Vagina (tissue), 2 donors: Measurements from ENCODE around the gene PCDHA1. TPM values are rescaled to one million over a fixed set of nuclear protein-coding genes. Genes with fewer than 3 reads are reported as not detected.
"Not testable (repeated sequence)": the region's sequence is repeated elsewhere in the genome, so short reads cannot be mapped to it uniquely, and the experiment has no call there.

Source experiments
- DNase-seq, 2 donors: peaks; one replicate each; pipeline ENCODE4 v3.0.0-alpha.2; 2017; ENCODE audit errors: extremely low spot score in 2 of 2
- H3K27ac ChIP-seq: fragments of 200-600 bp; sonication (generic); one replicate; pipeline ENCODE4 v1.5.1; 2019
- H3K27me3 ChIP-seq: fragments of 200-600 bp; sonication (generic); one replicate; pipeline ENCODE4 v1.5.1; 2019
- H3K36me3 ChIP-seq, 2 donors: fragments of 200-600 bp; sonication (generic); one replicate each; pipeline ENCODE4 v1.5.1; 2017 to 2019
- H3K4me1 ChIP-seq: fragments of 200-600 bp; sonication (generic); one replicate; pipeline ENCODE4 v1.5.1; 2019
- H3K4me3 ChIP-seq, 2 donors: fragments of 200-600 bp; sonication (generic); 1 replicate in 1 of 2; 2 replicates in 1 of 2; pipeline ENCODE4 v1.5.1; 2016 to 2019
- H3K9me3 ChIP-seq: fragments of 200-600 bp; sonication (generic); one replicate; pipeline ENCODE4 v1.5.1; 2019
- CTCF ChIP-seq, 3 experiments: fragments of 450-650 bp in 2 of 3; fragments of 200-600 bp in 1 of 3; sonication (generic) in 1 of 3; IDR thresholded peaks; one replicate each; pipeline ENCODE4 v1.5.1; 2017 to 2019; ENCODE audit warnings: antibody characterized with exemption in 3 of 3, mild to moderate bottlenecking in 2 of 3, moderate library complexity in 2 of 3
- POLR2A ChIP-seq, 2 donors: fragments of 450-650 bp; IDR thresholded peaks; one replicate each; pipeline ENCODE4 v1.6.1; 2017; ENCODE audit warnings: antibody characterized with exemption in 2 of 2, mild to moderate bottlenecking in 2 of 2, moderate library complexity in 2 of 2
- POLR2AphosphoS5 ChIP-seq, 2 donors: sonication (generic); formaldehyde crosslinking; IDR thresholded peaks; one replicate each; pipeline ENCODE4 v1.9.0; 2017; ENCODE audit warnings: antibody characterized with exemption in 2 of 2, mild to moderate bottlenecking in 2 of 2, low read depth in 1 of 2; ENCODE audit not compliant: insufficient read depth in 1 of 2
- intact Hi-C: fragments of 100-400 bp; cut with DNase I; formaldehyde crosslinking; loops from one replicate; pipeline ENCODE4 v1.15.1; 2023
- total RNA-seq: library from RNA; depleted of rRNA; stranded (reverse); fragments of >200 nt; gene quantifications from one replicate; pipeline ENCODE4 v1.2.3, GENCODE V29; 2016

The PCDHA1 gene
- total RNA-seq, 1 donor from 2014 or later, result not detected

DNA sequence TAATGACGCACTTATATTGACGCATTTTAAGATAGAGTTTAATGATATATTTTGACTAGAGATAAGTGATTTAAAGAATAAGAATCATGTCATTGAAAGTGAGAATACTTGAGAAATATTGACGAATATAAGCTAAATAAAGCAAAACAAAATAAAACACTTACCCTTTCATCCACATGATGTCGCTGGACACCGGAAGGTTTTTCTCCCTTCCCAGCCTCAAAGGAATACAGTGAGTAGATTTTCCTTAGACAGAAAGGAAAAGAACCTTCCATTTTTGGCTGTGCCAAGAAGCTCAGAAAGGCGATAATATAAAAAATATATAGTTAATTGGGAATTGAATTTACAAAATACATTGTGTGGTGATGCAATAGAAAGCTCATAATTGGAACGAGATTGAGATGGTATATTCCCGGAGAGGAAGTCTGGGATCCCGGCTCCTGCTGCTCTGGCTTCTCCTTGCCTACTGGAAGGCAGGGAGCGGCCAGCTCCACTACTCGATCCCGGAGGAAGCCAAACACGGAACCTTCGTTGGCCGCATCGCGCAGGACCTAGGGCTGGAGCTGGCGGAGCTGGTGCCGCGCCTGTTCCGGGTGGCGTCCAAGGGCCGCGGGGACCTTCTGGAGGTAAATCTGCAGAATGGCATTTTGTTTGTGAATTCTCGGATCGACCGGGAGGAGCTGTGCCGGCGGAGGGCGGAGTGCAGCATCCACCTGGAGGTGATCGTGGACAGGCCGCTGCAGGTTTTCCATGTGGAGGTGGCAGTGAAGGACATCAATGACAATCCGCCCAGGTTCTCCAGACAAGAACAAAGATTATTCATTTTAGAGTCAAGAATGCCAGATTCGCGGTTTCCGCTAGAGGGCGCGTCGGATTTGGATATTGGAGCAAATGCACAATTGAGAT is 35.7 kb downstream of the PCDHA1 start, which contains the start of gene PCDHA5:
PCDHA5 (plus strand) TSS at position 239 of the 906 bp plus-strand sequence.
- Histone ChIP-seq H3K27ac (no peak within 1 kb of the TSS), H3K4me3 (no peak within 1 kb of the TSS), H3K9me3 (peaks cover 3% of the 10 kb centered on the region), H3K4me1 (no peaks in the 10 kb centered on the region), H3K36me3 (no peaks in the 10 kb centered on the region), H3K27me3 (no peaks in the 10 kb centered on the region)
- intact Hi-C loops, result no loop called here
- DNase-seq, result no peak
- no peak for TF ChIP-seq POLR2AphosphoS5 (IDR thresholded peaks at IDR 0.05; ENCODE audit: insufficient read depth in 1 of 2, low read depth in 1 of 2)
- TF ChIP-seq CTCF (IDR thresholded peaks at IDR 0.05), result no peak
- TF ChIP-seq POLR2A (IDR thresholded peaks at IDR 0.05), result no peak

DNA sequence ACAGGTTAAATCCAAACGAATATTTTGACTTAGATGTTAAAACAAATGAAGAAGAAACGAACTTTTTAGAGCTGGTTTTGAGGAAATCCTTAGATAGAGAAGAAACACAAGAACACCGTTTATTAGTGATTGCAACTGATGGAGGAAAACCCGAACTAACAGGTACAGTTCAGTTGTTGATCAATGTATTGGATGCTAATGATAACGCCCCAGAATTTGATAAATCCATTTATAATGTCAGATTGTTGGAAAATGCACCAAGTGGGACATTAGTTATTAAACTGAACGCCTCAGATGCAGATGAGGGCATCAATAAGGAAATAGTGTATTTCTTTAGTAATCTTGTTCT is 36.3 kb downstream of the PCDHA1 start:
- Histone ChIP-seq H3K9me3 (peaks cover 3% of the 10 kb centered on the region), H3K4me1 (no peaks in the 10 kb centered on the region), H3K27me3 (no peaks in the 10 kb centered on the region), H3K36me3 (no peaks in the 10 kb centered on the region), H3K4me3 (no peak overlapping the region), H3K27ac (no peak overlapping the region)
- TF ChIP-seq POLR2AphosphoS5 (IDR thresholded peaks at IDR 0.05; ENCODE audit: insufficient read depth in 1 of 2, low read depth in 1 of 2) (no peak), POLR2A (IDR thresholded peaks at IDR 0.05) (no peak), CTCF (IDR thresholded peaks at IDR 0.05) (no peak)
- no peak for DNase-seq
- intact Hi-C loops, result no loop called here

DNA sequence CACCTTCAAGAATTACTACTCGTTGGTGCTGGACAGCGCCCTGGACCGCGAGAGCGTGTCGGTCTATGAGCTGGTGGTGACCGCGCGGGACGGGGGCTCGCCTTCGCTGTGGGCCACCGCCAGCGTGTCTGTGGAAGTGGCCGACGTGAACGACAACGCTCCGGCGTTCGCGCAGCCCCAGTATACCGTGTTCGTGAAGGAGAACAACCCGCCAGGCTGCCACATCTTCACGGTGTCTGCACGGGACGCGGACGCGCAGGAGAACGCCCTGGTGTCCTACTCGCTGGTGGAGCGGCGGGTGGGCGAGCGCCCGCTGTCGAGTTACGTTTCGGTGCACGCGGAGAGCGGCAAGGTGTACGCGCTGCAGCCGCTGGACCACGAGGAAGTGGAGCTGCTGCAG is 37.0 kb downstream of the PCDHA1 start:
- H3K36me3 ChIP-seq, intact Hi-C loops, H3K9me3 ChIP-seq, H3K4me1 ChIP-seq, DNase-seq, H3K4me3 ChIP-seq, H3K27me3 ChIP-seq, H3K27ac ChIP-seq: not testable (repeated sequence)

DNA sequence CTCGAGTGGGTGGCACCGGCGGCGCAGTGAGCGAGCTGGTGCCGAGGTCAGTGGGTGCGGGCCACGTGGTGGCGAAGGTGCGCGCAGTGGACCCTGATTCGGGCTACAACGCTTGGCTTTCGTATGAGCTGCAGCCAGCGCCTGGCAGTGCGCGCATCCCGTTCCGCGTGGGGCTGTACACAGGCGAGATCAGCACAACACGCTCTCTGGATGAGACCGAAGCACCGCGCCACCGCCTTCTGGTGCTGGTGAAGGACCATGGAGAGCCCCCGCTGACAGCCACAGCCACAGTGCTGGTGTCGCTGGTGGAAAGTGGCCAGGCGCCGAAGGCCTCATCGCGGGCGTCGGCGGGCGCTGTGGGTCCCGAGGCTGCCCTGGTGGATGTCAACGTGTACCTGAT is 37.5 kb downstream of the PCDHA1 start:
- no peaks in the 10 kb centered on the region for H3K36me3 ChIP-seq
- H3K9me3 ChIP-seq, result peaks cover 3% of the 10 kb centered on the region
- no peaks in the 10 kb centered on the region for H3K4me1 ChIP-seq
- intact Hi-C loops, result no loop called here
- H3K27me3 ChIP-seq, result no peaks in the 10 kb centered on the region
- H3K27ac ChIP-seq, result no peak overlapping the region
- DNase-seq, result no peak
- H3K4me3 ChIP-seq, result no peak overlapping the region
- TF ChIP-seq POLR2AphosphoS5 (IDR thresholded peaks at IDR 0.05; ENCODE audit: insufficient read depth in 1 of 2, low read depth in 1 of 2), result no peak
- no peak for TF ChIP-seq POLR2A (IDR thresholded peaks at IDR 0.05)
- TF ChIP-seq CTCF (IDR thresholded peaks at IDR 0.05), result no peak

DNA sequence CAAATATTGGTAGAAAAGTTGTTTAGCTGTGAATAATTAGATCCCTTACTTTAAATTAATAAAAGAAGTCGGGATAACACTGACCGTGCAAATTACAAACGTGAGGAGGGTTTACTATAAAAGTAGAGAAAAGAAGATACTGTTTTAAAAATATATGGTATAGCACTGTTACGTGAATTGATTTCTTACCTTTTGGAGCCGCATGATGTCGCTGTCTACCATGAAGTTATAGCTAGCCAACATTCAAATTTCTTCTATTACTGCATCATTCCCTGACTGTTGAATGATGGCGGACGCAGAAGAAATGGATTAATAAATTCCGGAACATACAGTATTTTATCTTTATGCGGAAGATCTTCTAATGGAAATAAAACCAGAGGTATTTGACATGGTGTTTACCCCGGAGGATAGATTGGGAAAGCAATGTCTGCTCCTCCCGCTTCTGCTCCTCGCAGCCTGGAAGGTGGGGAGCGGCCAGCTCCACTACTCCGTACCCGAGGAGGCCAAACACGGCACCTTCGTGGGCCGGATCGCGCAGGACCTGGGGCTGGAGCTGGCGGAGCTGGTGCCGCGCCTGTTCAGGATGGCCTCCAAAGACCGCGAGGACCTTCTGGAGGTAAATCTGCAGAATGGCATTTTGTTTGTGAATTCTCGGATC is 41.9 kb downstream of the PCDHA1 start, which contains the start of gene PCDHA6:
PCDHA6 (plus strand) TSS at position 257 of the 658 bp plus-strand sequence; CDS start at position 389, 132 bp downstream.
- no peaks in the 10 kb centered on the region for H3K9me3 ChIP-seq
- no peaks in the 10 kb centered on the region for H3K36me3 ChIP-seq
- no peaks in the 10 kb centered on the region for H3K4me1 ChIP-seq
- H3K4me3 ChIP-seq, result peak within 1 kb of the TSS in 1 of 2 donors; percentile 24
- no peak within 1 kb of the TSS for H3K27ac ChIP-seq
- intact Hi-C loops, result no loop called here
- TF ChIP-seq POLR2A (IDR thresholded peaks at IDR 0.05) (no peak), CTCF (IDR thresholded peaks at IDR 0.05) (no peak), POLR2AphosphoS5 (IDR thresholded peaks at IDR 0.05; ENCODE audit: insufficient read depth in 1 of 2, low read depth in 1 of 2) (no peak)
- no peaks in the 10 kb centered on the region for H3K27me3 ChIP-seq
- no peak for DNase-seq
